HG03025 (cell line): ENCODE measurements around the gene PTBP3.

Experiments
- ATAC-seq: cut with Tn5 transposase; IDR thresholded peaks from one replicate; pipeline ENCODE4 v1.9.1; 2021; ENCODE audit warnings: mild to moderate bottlenecking, moderate library complexity; ENCODE audit not compliant: unreplicated experiment, low FRiP score

Gene PTBP3

GRCh38 chr9:112361601-112362000 is 28.2 kb upstream of the PTBP3 start:
- no peak for ATAC-seq

- no peak for ATAC-seq
These were observed 26.8 kb upstream of the PTBP3 start for GRCh38 chr9:112360047-112360804.

DNA sequence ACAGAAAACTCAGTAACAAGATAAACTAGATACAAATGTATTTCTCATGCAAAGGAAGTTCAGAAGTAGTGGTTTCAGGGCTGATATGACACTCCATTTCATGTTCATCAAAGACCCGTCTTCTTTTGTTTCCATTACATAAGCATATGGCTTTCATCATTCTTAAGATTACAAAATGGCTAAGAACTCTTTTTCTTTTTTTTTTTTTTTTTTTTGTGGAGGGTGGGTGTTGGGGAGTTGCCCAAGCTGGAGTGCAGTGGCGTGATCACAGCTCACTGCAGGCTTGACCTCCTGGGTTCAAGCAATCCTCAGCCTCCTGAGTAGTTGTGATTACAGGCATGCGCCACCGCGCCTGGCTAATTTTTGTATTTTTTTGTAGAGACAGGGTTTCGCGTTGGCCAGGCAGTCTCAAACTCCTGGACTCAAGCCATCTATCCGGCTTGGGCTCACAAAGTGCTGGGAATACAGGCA is 22.0 kb upstream of the PTBP3 start:
- no peak for ATAC-seq

- ATAC-seq, result no peak
These were observed 20.8 kb upstream of the PTBP3 start for GRCh38 chr9:112354081-112354743.

DNA sequence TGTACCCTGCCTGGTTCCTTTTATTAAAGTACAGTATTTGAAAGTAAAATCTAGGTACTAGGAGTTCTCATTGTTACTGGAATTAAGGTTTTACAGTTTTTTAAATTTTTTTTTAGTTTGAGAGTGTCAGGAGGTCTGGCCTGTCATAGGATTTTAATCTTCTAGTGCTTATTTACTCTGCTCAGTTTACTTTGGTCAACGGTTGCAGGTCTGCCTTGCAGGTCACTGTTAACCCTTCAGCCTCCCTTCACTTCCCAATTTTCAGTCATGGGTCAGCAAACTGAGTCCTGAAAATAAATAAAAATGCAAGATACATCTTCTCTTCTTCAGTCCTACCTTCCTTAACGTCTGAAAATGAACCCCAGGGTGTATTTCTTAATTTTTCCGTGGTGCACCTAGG is 18.8 kb upstream of the PTBP3 start:
- ATAC-seq, result no peak

DNA sequence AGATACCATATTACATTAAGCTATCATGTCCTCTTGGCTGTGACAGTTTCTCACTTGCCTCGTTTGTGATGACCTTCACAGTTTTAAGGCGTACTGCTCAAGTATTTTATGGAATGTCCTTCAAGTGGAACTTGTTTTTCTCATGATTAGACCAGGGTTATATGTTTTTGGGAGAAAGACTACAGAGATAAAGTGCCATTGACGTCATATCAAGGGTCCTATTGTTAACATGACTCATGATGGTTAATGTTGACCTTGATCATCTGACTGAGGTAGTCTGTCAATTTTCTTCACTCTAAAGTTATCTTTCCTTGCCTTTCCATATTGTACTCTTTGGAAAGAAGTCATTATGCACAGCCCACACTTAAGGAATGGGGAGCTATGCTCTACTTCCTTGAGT is 17.8 kb upstream of the PTBP3 start:
- ATAC-seq, result no peak

- ATAC-seq, result no peak
These were observed 15.6 kb upstream of the PTBP3 start for GRCh38 chr9:112349008-112349333.

DNA sequence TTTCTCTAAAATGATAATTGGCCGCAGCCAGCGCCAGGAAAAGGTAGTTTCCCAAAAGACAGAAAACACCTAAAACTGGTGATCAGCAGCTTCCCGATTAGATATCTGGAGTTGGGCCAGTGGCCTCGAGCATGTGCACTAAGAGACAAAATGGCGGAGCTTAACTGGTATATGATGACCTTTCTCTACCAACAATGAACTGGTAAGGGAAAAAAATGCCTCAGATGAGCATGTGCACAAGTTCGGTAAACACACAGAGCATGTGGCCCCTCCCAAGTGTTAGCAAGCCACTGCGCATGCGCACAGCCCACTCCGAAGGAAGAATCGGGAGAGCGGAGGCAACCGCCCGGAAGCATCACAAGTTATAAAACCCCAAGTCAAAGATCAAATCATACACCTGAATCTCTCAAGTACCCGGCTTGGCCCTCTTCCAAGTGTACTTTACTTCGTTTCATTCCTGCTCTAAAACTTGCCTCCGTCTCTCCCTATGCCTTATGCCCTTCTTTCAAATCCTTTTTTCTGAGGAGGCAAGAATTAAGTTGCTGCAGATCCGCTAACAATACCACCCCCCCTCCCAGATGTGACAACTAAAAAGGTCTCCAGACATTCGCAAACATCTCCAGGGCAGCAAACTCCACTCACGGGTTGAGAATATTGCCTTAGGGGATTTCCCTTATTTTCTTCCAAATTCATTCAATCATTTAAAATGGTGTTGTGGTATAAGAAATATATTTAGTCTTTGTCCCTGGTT is 15.0 kb upstream of the PTBP3 start:
- no peak for ATAC-seq

DNA sequence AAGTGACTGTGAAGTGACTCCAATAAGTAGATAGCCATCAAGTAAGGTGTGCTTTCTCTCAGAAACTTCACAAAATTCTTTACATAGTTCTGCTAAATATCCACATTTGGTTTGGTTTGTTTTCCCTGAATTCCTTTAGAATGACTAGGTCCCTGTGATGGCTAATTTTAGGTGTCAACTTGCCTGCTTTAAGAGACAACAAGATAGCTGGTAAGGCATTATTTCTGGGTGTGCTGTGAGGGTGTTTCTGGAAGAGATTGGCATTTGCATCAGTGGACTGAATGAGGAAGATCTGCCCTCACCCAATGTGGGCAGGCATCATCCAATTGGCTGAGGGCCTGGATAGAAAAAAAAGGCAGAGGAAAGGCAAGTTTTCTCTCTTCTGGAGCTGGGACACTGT is 8.3 kb upstream of the PTBP3 start:
- no peak for ATAC-seq

DNA sequence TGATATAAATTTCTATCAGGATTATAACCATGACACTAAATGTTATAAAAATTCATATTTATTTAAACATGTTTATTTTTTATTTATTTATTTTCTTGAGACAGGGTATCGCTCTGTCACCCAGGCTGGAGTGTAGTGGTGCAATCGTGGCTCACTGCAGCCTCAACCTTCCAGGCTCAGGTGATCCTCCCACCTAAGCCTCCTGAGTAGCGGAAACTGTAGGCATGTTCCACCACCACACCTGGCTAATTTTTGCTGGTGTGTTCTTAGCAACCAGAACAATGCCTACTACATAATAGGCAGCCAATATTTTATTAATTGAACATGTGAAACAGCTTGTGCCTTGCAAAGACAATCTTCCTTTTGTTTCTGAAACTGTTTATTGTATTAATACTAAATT is 6.5 kb upstream of the PTBP3 start:
- no peak for ATAC-seq

- ATAC-seq, result no peak
These were observed 5.1 kb upstream of the PTBP3 start for GRCh38 chr9:112338561-112338960.

GRCh38 chr9:112337547-112337946 is 4.1 kb upstream of the PTBP3 start:
- ATAC-seq, result no peak

- ATAC-seq, result no peak
These were observed 1.0 kb upstream of the PTBP3 start for GRCh38 chr9:112334432-112334841.

DNA sequence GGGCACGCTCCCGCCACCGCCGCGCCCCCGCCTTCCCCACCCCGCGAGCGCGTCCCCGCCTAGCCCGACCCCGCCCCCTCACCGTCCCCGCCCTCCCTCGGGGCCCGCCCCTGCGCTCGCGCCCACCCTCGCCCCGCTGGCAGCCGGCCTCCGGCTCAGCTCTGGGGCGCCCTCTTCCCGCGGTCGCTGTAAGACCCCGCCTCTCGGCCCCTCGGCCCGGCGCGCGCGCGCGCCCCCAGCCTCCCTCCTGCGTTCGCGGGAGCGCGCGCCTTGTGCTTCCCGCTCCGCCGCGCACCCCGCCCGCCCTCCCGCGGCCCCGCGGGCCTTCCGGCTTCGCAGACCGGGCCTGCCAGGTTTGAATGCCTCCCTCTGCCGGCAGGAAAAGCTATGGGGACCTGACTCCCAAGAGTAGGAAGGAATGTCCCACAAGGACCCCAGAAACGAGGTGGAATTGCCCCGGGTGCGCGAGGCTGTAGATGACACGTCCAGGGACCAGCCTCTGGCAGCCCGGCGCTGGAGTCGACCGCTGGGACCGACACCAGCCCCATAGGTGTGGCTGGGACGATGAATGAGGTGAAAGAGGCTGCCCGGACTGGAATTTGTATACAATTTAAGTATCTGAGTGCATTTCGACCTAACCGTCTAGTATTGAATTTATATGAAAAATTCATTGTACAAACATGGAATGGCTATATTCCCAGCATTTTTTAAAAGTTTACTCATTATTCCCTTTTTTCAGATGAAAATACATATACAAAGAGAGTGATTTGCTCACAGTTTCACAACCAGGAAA is 416 bp upstream of the PTBP3 start:
- peak; percentile 64 for ATAC-seq

DNA sequence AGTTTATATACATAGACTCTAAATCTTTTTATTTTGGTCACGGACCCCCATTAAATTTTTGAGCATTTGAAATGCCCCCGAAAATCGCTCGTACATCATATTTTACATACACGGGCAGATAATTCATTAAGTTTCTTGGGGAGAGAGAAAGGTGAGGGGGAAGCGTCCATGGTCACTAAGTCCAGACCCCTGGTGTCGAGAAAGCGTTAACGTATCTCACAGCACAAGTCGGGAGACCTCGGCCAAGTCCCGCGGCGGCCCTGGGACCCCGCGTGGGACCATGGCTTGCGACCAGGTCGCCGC is 794 bp downstream of the PTBP3 start:
- ATAC-seq, result no peak

- no peak for ATAC-seq
These were observed 1.2 kb downstream of the PTBP3 start for GRCh38 chr9:112332214-112332613.

GRCh38 chr9:112331674-112331952 is 1.8 kb downstream of the PTBP3 start:
- ATAC-seq, result no peak

GRCh38 chr9:112328545-112328944 is 4.9 kb downstream of the PTBP3 start:
- no peak for ATAC-seq

- ATAC-seq, result no peak
These were observed 5.5 kb downstream of the PTBP3 start for GRCh38 chr9:112327718-112328450.

DNA sequence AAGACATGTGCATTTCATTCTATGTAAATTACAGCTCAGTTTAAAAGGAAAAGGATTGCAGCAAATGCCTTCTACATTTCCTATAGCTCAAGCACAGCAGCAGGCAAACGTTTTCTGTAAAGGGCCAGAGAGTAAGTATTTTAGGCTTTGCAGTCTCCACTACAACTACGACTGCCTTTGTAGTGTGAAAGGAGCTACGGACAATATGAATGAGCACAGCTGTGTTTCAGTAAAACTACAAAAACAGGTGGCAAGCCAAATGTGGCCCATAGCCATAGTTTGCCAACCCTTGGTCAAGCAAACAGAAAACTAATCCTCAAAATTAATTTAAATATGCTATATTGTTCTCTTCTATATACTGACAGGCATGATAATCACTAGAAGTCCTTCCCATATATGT is 7.2 kb downstream of the PTBP3 start:
- ATAC-seq, result no peak

DNA sequence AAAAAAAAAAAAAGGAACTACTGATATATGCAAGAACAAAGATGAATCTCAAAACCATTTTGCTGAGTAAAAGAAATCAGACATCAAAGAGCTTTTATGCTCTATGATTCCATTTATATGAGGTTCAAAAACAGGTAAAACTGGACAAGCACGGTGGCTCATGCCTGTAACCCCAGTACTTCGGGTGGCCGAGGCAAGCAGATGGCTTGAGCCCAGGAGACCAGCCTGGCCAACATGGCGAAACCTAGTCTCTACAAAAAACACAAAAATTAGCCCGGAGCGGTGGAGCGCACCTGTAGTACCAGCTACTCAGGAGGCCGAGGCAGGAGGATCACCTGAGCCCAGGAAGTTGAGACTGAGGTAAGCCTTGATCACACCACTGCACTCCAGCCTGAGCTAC is 7.8 kb downstream of the PTBP3 start:
- no peak for ATAC-seq
